Tibial nerve (tissue), 4 donors: ENCODE data around the gene PANX1.

Experiments used
- EP300 ChIP-seq, 2 donors: sonication (generic); formaldehyde crosslinking; IDR thresholded peaks; one replicate each; pipeline ENCODE4 v1.6.1; 2017; ENCODE audit warnings: antibody characterized with exemption in 2 of 2, mild to moderate bottlenecking in 1 of 2
- POLR2A ChIP-seq, 2 donors: fragments of 450-650 bp; IDR thresholded peaks; one replicate each; pipeline ENCODE4 v1.6.1; 2017; ENCODE audit warnings: antibody characterized with exemption in 2 of 2, mild to moderate bottlenecking in 2 of 2, moderate library complexity in 2 of 2
- TF ChIP-seq, protein P1 (sequence below), 5 experiments: fragments of 200-600 bp in 3 of 5; fragments of 450-650 bp in 2 of 5; sonication (generic) in 3 of 5; IDR thresholded peaks; one replicate each; pipeline ENCODE4 v1.5.1; 2016 to 2019; ENCODE audit warnings: antibody characterized with exemption in 5 of 5, mild to moderate bottlenecking in 3 of 5, moderate library complexity in 2 of 5

DNA sequence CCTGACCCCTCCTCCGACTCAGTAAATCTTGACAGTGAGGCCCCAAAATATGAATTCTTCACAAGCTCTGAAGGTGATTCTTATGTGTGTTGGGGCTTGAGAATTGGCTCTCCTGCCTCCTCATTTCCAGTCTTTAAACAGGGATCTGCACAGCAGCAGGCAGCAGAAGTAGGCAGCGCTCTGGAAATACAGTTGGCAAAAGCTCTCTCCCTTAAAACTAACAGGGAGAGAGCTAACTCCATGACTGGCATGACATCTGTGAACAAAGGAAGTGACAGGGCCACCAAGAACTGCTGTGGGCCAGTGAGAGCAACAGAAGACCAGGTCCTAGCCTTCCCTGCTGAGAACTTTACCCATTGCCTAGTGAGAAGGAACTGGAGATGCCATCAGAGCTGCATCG is 70.1 kb downstream of the PANX1 start:
- TF ChIP-seq, protein P1, sequence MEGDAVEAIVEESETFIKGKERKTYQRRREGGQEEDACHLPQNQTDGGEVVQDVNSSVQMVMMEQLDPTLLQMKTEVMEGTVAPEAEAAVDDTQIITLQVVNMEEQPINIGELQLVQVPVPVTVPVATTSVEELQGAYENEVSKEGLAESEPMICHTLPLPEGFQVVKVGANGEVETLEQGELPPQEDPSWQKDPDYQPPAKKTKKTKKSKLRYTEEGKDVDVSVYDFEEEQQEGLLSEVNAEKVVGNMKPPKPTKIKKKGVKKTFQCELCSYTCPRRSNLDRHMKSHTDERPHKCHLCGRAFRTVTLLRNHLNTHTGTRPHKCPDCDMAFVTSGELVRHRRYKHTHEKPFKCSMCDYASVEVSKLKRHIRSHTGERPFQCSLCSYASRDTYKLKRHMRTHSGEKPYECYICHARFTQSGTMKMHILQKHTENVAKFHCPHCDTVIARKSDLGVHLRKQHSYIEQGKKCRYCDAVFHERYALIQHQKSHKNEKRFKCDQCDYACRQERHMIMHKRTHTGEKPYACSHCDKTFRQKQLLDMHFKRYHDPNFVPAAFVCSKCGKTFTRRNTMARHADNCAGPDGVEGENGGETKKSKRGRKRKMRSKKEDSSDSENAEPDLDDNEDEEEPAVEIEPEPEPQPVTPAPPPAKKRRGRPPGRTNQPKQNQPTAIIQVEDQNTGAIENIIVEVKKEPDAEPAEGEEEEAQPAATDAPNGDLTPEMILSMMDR (IDR thresholded peaks at IDR 0.05) = no peak
- TF ChIP-seq EP300 (IDR thresholded peaks at IDR 0.05) (no peak), POLR2A (IDR thresholded peaks at IDR 0.05) (no peak)
